HG03039 (cell line): ENCODE results near the gene PDE11A.

ENCODE experiments used
- ATAC-seq: cut with Tn5 transposase; IDR thresholded peaks from one replicate; pipeline ENCODE4 v1.9.1; 2021; ENCODE audit warnings: mild to moderate bottlenecking, moderate library complexity; ENCODE audit not compliant: unreplicated experiment

The PDE11A gene

DNA sequence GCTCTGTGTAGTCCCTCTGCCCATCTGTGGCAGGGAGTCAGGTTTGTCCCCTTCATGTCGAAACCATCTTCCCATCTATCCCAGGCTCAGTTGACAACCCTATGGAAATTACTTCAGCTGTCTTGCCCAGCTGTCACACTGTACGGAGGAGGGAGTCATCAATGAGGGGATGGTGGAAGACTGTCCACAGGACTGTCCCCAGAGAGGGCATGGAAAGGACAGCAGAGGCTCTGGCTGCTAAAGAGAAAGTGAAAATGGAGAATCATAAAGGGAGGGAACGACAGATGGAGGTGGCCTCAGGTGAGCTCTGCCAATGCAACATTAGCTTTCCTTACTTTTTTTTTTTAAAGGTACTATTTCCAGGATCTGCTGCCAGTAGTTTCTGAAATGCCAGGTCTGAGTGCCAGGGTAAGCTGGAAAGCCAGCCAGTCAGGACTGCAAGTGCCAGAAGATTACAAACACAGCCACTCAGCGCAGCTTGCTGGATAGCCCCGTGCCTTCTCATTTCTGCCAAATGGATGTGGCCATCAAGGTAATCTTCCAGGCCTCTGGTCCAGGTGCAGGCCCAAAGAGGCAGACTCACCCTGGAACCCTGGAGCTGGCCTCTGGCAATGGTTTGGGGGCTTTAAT lies 487.2 kb downstream of the PDE11A start:
- no peak for ATAC-seq

DNA sequence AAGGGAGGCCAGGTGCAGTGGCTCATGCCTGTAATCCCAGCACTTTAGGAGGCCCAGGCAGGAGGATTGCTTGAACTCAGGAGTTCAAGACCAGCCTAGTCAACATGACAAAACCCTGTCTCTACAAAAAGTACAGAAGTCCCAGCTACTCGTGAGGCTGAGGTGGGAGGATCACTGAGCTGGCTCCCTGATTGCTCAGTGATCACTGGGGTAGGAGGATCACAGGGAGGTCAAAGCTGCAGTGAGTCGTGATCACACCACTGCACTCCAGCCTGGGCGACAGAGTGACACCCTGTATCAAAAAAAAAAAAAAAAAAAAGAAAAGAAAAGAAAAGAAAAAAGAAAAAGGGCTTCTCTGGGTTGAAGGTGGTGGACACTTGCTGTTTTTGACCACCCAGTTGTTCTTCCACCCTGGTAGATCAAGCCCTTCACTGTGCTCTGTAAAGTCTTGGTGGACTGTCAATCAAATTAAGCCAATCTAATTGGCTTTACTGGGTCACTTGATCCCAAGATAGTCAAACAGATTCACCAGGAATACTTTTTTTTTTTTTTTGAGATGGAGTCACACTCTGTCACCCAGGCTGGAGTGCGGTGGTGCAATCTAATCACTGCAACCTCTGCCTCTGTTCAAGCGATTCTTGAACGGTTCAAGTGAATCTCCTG lies 488.4 kb downstream of the PDE11A start:
- ATAC-seq: no peak

DNA sequence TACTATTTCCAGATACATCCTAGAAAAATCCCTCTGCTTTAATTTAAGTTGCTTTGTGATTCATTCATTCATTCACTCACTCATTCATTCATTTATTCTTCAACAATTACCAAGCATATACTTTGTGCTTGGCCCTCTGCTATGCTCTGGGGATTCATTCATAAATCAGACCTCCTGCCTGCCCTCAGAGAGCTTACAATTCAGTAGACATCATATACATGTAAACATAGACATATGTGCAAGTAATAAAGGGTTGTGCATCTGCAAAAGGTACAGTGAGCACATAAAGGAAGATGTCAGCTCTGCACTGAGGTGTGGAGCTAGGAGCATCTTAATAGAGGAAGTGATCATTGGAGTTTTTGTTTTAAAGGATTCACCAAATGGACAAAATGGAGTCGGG lies 490.6 kb downstream of the PDE11A start:
- no peak for ATAC-seq

DNA sequence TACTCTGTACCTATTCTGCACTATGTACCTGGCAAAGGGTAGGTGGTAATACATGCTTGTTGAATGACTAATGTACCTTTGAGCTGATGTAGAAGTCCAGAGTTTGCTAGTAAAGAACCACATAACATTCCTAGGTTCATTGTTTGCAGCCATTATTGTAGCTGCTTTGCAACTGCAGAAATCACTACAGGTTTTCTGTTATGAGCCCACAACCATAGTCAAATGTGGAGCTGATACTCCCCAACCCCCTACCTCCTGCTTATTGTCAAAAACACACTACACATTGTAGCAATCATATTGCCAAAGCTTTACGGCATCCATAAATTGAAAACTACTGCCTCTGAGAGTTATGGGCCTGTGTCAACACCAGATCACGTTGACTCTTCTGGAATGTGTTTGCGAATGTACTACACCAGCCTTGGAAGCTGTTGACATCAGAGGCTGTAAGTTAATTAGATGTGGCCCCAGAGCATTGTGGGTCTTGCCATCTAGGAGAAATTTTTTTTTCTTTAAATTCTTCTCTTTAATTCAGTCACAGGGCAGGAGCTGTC lies 493.0 kb downstream of the PDE11A start:
- no peak for ATAC-seq

DNA sequence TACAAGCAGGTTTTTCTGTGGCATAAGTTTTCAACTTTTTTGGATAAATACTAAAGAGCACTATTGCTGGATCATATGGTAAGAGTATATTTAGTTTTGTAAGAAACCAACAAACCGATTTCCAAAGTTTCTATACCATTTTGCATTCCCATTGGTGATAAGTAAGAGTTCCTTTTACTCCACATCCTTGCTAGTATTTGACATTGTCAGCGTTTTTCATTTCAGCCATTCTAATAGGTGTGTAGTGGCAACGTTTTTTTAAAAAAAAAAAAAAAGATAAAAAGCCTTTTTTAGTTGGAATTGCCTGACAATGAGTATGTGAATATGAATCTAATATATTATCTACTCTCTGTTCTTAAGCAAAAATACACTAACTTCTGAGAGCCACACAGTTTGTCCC lies 494.1 kb downstream of the PDE11A start:
- ATAC-seq: no peak

DNA sequence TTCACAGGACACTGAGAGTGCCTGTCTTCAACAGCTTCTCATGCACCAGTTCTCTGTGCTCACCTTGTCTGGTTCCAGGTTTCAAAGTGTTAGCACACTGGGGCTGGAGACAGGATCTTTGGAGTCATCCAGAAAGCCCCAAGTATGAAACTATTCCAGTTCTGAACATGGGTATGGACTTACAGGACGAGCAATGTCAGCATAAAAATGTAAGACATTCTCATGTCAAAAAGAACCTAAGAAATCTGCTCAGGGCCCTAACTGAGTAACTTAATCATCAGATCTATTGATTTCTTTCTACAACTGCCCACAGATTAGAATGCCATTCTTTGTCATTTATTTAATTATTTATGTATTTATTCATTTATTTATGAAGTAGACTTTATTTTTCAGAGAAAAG lies 495.5 kb downstream of the PDE11A start:
- ATAC-seq: no peak

DNA sequence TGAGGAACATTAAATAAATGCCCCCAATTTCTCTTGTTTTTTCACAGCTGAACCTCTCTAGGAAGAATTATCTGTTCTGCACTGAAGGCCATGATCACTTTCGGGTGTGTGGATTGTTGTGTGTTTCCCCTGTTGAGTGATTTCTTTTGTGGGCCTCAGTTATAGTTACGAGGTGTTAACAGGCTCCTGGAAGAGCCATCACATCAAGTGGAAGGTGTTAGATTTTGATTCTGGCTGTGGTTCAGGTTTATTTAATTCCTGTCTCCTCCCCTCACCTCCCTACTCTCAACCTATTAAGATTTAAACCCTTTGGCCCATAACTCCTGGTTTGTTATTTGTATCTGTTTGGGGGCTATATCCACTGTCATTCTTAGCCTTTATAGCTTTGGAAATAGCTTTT lies 497.2 kb downstream of the PDE11A start:
- ATAC-seq: no peak

DNA sequence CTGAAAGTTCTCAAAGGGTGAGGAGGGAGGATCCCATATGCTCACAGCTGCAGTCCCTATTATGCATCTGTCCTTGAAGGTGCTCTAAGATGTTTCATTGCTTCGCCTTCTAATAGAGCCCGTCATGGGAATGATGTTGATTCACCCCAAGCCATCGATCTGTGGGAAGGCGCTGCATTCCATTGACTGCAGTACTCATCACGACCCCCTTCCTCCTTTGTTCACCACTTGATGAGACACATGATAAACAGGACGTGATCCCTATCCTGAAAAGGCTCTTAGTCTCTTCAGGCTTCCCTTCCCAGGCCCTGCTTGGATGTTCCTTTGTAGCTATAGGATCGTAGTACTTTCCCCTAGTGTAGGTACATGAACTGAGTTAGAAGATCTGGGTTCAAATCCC lies 498.2 kb downstream of the PDE11A start:
- no peak for ATAC-seq
